GM04504 (cell line): Measurements from ENCODE around the gene CCDC91.
A peak's percentile ranks its signal among the peaks of the same experiment; 100 is the strongest.

ENCODE experiments used
- DNase-seq: peaks from one replicate; pipeline ENCODE4 v3.0.0-alpha.2; 2012; ENCODE audit warnings: low read depth

CCDC91 gene, protein sequence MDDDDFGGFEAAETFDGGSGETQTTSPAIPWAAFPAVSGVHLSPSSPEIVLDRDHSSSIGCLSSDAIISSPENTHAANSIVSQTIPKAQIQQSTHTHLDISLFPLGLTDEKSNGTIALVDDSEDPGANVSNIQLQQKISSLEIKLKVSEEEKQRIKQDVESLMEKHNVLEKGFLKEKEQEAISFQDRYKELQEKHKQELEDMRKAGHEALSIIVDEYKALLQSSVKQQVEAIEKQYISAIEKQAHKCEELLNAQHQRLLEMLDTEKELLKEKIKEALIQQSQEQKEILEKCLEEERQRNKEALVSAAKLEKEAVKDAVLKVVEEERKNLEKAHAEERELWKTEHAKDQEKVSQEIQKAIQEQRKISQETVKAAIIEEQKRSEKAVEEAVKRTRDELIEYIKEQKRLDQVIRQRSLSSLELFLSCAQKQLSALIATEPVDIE

DNA sequence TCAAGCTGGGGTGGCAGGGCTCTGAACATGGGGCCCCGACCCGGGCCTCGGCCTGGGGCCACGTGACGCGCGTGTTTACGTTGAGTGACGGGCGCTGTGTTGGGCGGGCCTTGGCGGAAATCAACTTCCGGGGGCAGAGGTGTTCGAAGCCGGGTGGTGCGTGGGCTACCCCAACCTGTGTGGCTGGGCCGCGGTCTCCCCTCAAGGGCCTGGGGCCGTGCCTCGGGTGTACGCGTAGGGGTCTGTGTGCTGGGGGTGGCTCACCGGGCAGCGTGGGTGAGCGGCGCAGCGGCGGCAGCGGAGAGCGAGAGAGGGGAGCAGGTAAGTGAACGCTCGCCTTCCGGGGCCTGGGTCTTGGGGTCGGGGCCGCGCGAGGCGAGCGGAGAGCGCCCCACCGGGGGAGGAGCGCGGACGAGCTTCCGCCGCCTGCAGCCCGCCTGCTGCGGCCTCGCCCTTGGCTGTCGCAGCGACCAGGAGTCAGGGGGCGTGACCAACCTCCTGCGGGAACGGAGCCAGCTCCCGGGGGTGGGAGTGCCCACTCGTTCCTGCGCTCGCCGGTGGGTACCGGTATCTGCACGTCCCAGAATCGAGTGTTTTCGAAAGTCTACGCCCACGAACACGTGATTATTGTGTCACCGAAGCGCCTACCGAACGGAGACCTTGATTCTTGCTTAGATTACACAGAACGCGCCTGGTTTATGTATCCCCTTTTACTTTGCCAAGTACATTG, at the start of gene CCDC91:
Gene CCDC91 (plus strand): TSS at position 136 of the 730 bp plus-strand sequence. CDS start 66,760 bp downstream, outside the sequence.
- DNase-seq = peak; percentile 66

DNA sequence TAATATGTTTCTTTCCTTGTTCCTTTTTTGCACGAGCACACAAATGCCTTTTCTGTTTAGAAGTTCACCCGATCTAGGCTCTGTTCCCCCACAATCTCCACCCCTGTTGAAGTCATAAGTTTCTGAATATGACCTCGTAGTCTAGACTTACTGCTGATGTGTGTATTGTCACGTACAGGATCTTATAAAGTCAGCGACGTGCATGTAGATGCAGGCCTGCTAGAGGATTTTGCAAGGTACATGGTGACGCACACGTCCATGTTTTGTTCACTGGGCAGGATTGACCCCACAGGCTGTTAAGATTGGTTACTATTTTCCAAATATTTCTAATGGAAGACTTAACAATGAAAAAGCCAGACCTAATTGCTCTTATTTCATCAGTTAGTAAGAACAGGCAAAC, 46.2 kb upstream of the CCDC91 start:
- no peak for DNase-seq

DNA sequence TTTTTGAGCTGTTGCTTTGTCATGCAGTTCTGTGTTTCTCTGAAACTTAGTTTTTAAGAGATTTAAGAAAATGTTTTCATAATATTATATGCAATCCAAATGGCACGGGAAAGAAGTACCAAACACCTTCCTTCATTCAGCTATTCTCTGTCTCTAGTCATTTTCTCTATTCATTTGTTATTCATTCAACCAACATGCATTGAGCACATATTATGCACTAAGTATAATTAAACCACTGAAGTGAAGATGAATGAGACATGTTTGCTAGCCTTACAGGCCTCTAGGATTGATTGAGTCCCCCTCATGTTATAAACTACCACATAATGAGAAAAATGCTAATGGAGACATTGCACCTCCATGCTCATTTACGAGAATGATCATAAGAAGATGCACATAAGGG, 45.7 kb upstream of the CCDC91 start:
- no peak for DNase-seq

DNA sequence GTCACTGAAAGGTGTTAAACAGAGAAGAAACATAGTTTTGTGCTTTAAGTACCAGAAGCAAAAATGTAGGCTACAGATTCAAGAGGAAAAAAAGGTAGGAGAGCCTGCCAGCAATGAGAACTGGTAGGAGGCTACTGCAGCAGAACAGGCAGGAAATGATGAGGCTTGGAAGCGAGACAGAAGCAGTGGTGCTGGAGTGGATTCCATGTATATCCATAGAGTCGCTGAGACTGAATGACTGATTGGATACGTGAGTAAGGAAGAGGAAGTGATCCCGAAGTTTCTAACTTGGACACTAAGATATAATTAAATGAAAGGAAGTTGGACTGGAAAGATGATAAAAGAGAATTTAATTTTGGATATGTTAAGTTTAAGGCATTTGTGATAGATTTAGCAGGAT, 45.0 kb upstream of the CCDC91 start:
- no peak for DNase-seq

DNA sequence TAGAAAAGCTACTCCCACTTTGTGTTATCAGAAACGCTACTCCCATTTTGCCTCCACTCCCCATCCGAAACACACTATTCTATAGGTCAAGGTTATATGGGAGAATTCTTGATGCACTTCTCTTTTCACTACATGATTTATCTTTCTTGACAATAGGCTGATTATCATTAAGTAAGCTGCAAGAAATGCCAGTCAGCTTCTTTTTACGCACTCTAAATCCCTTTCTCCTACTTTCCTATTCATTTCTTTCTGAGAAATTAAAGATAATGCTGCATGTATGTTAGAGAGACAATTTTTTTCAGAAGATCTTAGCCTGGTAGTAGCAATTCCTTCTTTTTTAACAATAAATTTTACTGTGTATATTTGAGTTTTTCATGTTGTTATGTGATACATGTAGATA, 41.0 kb upstream of the CCDC91 start:
- DNase-seq = no peak

DNA sequence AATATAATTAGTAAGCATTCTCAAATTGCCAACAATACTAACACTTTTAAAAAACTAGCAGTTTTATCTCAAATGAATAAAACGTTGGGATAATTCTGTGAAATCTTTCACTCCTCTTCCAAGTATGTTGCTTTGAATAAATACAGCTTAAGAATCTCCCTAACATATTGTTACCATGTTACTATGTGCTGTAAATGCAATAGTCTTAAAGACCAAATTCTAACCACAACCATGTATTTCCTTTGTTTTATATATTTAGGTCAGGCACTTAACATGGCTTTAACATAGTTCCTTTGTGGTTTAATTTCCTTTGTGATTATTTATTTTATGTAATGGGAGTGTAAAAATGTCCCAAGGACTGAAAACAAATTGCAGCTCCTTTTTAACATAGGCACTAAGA, 33.9 kb upstream of the CCDC91 start:
- DNase-seq = no peak

DNA sequence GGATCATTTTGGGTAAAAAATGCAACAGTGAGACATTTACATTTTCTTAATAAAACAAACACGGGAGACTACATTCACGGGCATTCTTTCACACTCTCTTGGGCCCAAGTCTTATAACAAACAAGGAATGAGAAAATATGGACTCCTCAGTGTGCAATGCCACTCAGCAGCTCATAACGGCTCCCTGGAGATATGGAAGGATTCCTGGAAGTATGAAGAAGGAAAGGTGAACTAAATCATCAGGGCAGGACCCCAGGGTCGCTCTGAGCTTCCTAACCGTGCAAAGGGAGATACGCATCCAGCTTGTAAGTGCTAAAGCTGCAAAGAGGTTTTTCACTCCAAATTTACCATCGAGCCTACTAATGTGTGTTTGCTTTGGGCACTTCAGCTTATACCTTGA, 33.5 kb upstream of the CCDC91 start:
- DNase-seq = no peak

DNA sequence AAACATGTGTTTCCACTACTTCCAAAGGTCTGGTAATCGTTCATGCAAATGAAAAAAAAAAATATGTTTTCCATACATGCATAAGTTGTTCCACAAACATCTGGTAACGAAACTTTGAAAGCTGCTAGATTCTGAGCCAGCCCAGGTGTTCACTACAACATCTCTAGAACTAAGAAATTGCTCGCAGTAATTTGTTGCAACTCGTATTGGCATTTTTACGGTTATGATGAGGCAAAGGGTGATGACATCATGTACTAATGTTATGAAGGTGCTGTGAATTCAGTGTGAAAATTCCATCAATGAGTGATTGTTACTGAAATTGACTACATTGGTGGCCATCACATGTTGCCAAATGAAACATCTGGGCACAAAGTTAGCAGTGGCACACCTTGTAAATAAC, 31.9 kb upstream of the CCDC91 start:
- no peak for DNase-seq

DNA sequence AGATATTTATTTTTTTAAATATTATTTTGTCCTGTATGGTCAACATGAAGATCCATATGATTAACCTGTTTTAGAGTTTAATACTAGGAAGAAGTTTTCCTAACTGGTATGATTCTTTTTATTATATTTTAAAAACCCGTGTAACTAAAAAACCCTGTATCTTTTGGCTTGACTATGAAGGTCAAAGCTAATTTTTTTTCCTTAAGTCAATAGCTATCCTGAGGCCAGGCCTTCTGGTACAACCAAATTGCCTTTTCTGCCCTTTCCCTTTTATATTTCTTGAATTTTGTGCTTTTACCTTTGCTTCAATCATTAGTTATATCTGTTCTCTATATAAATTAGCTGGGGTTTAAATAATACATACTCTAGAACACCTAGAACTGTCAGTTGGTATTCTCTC, 30.6 kb upstream of the CCDC91 start:
- no peak for DNase-seq

DNA sequence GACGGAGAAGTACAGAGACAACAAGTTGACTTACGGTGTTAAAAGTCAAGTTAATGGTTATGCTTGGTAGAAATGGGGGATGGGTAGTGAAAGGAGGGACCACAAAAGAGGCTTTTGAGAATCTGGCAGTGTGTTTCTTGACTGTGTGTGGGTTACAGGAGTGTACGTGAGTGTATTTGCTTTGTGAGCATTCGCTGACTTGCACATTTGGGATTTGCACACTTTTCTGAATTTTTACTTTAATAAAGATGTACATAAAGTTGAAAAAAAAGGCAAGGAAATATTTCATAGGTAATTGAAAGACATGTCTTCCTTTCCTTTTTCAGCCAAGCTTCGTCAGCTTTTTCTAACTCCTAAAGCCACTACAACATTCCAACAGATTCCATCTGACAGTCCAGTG, 28.6 kb upstream of the CCDC91 start:
- no peak for DNase-seq

DNA sequence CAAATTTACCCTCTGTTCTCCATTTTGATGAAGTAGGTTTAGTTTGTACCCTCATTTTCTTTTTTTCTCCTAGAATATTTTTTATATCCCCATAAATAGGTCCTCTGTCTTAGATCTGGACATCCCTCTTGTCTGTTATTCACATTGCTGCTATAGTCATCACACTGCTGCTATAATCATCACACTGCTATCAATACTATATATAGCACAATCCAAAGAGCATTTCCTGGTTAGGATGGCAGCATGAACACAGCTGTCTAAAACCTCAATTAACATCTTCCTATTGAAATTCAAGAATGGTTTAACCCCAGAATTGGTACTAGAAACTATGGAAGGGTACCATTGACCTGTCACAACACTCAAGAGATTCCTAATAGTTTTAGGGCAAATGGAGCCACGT, 27.6 kb upstream of the CCDC91 start:
- no peak for DNase-seq

DNA sequence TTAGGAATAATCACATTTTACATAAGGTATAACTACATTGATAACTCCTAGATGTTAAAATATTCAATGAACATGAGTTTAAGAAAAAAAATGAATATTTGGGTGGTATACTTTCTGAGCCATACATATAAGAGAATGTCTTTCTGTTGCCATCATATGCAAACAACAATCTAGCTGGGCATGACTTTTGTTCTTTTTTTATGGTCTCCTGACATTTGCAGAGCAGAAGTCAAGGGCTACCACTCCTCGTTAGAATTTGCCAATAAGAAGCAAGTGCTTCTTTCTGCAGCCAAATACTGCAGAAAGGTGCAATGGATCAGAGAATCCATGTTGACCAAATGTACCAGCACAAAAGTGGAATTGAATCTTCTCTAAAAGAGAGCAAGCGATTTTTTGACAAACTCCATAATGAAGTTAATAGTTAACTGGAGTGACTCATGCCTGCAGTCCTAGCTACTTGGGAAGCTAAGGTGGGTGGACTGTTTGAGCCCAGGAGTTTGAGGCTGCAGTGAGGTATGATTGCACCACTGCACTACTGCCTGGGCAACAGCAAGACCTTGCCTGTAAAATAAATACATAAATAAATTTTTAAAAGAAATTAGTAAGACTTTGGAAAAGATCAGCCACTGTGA, 25.5 kb upstream of the CCDC91 start:
- DNase-seq = no peak

DNA sequence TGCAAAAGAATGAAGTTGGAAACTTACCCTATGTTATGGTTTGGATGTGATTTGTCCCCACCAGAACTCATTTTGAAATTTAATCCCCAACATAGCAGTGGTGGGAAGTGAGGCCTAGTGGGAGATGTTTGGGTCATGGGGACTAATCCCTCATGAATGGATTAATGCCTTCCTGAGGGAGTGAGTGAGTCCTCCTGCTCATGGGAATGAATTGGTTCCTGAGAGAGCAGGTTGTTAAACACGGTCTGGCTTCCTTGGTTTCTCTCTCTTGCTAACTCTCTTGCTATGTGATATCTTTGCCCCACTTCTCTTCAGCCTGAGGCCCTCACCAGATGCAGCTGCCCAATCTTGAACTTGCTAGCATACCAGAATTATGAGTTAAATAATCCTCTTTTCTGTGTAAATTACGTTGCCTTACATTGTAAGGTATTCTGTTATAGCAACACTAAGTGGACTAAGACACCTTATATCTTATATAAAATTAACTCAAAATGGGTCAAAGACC, 22.2 kb upstream of the CCDC91 start:
- DNase-seq = no peak

DNA sequence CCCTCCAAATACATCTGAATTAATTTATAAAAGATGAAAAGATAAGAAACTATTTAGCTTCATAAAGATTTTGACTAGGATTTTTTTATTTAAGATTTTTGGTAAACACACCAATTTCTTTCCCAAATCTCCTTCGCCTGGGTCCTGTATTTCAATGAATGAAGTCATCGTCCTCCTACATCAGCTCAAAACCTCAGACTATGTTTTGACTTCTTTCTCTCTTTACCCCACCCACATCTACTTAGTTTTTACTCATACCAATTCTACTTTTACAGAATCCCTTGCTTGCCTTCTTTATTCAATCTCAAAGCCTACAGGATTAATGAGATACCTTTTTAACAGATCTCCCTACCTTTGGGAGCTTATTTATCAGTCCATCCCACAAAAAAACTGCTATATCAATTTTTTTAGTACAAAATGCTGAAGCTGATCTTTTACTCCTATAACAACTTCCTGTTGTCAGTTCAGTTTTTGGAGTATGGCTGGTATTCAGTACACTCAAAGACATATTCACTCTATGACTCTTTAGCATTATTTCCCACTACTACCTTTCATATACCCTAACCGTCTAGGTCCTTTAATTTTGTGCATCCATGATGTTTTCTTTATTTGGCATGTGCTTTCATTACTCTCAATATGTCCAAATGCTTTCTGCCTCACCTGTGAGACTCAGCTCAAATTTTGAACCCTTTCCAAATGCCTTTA, 18.7 kb upstream of the CCDC91 start:
- DNase-seq = no peak

DNA sequence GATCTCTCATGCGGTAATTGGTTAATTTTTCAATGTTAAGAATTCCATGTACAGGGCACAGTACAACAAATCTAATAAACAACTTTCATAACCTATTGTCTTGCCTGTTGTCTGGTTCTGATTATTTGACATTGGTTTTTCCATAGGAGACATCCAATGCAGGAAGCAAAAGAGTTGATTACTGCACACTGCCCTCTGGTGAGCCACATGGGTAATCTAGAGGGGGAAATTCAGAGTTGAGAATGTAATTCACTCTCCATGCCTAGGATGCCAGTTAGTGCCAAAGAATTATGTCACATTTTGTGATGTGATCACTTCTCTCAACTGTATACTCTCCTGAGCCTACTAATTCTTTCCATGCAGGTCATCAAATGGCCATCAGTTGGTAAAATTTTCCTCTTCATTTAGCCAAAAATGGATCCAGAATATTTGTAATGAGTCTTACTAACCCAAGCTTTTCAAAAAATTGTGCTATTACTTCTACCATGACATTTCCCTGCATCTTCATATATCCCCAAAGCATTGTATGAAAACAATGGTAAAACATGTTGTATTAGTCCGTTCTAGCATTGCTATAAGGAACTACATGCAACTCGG, 17.7 kb upstream of the CCDC91 start:
- DNase-seq = peak; percentile 47

DNA sequence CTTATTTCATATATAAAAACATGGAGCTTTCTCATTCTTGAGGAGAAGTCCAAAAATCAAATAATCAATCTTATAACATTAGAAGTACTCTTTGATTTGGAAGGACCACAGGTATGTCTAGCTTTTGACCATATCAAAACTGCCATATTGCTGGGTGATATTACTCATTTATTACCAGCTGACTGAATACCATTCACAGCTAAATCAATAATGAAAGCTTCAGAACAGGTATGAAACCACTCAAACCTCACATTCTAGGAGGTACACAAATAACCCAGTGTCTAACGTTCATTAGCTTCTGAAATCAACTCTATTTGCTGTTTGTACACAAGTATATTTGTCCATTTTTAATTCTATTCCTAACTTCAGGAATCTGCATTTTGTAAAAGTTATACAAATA, 16.8 kb upstream of the CCDC91 start:
- DNase-seq = no peak

DNA sequence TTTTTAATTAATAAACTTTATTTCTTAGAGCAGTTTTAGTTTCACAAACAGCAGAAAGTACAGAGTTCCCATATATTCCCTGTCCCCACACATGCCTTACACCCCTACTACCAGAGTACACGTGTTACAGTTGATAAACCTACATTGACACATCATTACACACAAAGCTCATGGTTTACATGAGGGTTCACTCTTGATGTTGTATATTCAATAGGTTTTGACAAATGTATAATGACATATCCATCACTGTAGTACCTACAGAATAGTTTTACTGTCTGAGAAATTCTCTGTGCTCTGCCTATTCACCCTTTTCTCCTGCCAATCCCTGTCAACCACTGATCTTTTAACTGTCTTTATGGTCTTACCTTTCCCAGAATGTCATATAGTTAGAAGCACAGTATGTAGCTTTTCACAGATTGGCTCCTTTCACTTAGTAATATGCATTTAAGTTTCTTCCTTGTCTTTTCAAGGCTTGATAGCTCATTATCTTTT, 15.1 kb upstream of the CCDC91 start:
- no peak for DNase-seq

DNA sequence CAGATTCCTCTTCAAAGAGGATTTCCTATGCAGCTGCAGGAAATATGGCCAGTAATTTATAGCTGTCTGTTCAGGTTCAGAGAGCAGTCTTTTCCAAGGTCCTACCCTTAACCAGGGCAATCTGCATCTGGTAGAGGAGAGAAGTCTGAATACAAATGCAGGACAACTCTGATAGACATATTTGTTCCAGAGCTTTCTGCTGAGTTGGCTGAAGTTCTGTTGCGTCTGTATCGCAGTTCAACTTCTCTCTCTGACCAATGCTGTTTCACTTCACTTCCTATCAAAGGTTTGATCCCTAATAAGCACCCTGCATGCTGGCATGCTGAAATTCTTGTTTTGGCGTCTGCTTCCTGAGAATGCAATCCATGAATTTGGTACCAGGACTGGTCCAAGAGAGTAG, 14.0 kb upstream of the CCDC91 start:
- no peak for DNase-seq

DNA sequence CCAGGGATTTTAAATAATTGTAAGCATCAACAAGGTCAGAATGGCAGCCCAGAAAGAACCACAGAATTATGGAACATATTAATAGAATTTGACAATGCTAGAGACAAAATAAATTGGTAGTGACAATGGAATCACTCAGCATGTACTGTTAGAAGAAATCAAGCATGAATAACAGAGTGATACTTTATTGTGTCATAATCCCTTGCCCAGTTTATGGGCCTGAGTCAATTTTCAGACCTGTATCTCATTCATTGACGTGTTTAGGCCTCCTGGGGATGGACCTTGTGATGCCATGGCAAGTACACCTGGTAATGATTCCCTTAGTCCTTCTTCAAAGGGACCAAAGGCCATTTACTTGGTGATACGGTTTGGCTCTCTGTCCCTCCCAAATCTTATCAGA, 12.8 kb upstream of the CCDC91 start:
- no peak for DNase-seq

DNA sequence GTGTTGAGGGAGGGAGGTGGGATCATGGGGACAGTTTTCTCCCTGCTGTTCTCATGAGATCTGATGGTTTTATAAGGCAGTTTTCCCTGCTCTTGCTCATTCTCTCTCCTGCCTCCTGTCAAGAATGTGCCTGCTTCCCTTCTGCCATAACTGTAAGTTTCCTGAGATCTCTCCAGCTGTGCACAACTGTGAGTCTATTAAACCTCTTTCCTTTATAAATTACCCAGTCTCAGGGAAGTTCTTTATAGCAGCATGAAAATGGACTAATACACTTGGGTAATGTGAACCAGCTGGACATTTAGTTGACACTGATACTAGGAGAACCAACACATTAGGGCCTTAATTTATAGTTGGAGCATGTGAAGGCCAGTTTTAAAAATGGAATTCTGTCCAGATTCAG, 12.4 kb upstream of the CCDC91 start:
- no peak for DNase-seq

DNA sequence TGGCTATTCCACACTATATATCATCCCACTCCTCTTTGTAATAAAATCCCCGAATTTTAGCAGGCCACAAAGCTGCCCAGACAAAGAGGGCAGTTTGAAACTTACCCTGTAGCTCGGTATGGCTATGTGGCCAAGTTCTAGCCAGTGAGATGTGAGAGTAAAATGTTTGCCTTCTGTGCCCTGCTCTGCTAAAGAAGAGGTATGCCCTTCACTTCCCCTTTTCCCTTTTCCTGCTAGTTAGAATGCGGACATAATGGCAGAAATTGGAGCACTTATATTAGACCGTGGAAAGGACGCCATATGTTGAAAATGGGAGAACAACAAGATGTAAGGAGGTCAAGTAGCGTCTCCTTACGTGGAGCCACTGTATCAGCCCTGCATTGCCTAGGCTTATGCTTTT, 11.5 kb upstream of the CCDC91 start:
- no peak for DNase-seq

DNA sequence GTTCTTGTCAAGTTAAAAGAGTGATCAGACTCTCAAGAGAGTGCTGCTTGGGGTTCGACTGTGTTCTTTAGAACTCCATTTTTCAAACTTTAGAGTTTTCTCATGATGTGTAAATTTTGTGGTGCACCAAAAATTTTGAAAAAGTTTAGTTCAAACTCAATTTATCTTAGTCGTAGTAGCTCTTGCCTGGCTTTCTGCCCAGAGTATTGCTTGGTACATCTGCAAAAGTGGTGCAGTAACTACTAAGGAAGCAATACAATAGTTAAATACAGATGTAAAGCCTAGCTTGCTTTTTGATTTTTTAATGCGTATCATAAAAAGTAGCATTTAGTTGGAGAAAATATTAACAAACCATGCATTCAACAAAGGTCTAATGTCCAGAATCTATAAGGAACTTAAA, 9.5 kb upstream of the CCDC91 start:
- no peak for DNase-seq
